MM.1S (cell line): Measurements from ENCODE around the gene NDRG4.

Source experiments
- EZH2 ChIP-seq: fragments of 300-600 bp; sonication (generic); optimal IDR thresholded peaks from 2 replicates; pipeline ENCODE3; 2017; ENCODE audit warnings: low read depth, mild to moderate bottlenecking, antibody characterized with exemption, low read length, mixed read lengths
- TF ChIP-seq, protein P1 (sequence below): fragments of 300-600 bp; sonication (generic); IDR thresholded peaks from 2 replicates; pipeline ENCODE4 v1.5.1; 2016; ENCODE audit warnings: antibody characterized with exemption, low read length, mixed read lengths

DNA sequence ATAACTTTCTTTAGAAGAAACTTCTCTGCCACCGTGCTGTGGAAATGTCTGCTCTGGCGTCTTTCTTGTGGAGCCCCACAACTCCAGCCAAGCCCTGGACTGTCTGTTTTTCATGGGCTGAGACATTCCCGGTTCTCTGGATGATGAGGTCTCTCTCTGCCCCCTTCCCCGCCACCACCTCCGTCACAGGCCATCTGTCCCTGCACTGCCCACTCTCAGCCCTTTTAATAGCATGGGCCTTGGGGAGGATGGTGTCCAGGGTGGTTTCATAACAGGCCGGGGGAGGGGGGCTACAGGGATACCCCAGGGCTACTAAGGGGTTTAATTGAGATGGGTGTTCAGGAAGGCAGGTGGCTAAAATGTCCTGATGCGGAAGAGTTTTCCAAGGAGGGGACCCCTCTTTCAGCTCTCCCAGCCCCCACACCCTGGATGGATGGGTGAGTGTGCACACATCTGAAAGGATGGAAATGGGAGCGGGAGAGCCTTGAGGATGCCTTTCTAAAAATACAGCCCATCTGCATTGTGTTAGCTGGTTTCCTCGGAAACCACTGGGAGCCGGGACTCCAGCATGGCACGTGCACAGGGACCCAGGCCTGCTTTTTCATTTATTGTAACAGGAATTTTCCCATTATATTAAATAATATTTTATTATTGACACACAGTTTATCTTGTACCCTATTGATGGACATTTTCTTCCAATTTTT, 14.6 kb upstream of the NDRG4 start:
- no peak for TF ChIP-seq EZH2
- TF ChIP-seq, protein P1, sequence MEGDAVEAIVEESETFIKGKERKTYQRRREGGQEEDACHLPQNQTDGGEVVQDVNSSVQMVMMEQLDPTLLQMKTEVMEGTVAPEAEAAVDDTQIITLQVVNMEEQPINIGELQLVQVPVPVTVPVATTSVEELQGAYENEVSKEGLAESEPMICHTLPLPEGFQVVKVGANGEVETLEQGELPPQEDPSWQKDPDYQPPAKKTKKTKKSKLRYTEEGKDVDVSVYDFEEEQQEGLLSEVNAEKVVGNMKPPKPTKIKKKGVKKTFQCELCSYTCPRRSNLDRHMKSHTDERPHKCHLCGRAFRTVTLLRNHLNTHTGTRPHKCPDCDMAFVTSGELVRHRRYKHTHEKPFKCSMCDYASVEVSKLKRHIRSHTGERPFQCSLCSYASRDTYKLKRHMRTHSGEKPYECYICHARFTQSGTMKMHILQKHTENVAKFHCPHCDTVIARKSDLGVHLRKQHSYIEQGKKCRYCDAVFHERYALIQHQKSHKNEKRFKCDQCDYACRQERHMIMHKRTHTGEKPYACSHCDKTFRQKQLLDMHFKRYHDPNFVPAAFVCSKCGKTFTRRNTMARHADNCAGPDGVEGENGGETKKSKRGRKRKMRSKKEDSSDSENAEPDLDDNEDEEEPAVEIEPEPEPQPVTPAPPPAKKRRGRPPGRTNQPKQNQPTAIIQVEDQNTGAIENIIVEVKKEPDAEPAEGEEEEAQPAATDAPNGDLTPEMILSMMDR = no peak
